SK-N-SH treated with all-trans-retinoic acid at 6 μM for 48 hours (cell line): ENCODE results near the gene CTNND2.

Experiments used
- ESRRG ChIP-seq: fragments of 250-450 bp; sonication (Bioruptor Pico); IDR thresholded peaks from 2 replicates; pipeline ENCODE4 v1.6.1; 2021; ENCODE audit warnings: mild to moderate bottlenecking
- OSR1 ChIP-seq: fragments of 250-450 bp; sonication (Bioruptor Pico); IDR thresholded peaks from 2 replicates; pipeline ENCODE4 v1.8.0; 2022; ENCODE audit warnings: moderate library complexity, mild to moderate bottlenecking, inconsistent platforms
- RARB ChIP-seq: fragments of 250-450 bp; sonication (Bioruptor Pico); IDR thresholded peaks from 2 replicates; pipeline ENCODE4 v1.8.0; 2021; ENCODE audit warnings: mild to moderate bottlenecking, moderate library complexity
- SNAI2 ChIP-seq: fragments of 250-450 bp; sonication (Bioruptor Pico); IDR thresholded peaks from 2 replicates; pipeline ENCODE4 v1.5.0; 2020; ENCODE audit warnings: mild to moderate bottlenecking, moderate library complexity
- ZC3H10 ChIP-seq: fragments of 250-450 bp; sonication (Bioruptor Pico); IDR thresholded peaks from 2 replicates; pipeline ENCODE4 v1.5.1; 2021; ENCODE audit warnings: mild to moderate bottlenecking, moderate library complexity
- ZNF70 ChIP-seq: fragments of 450-650 bp; formaldehyde crosslinking; IDR thresholded peaks from 2 replicates; pipeline ENCODE4 v1.5.0; 2020; ENCODE audit warnings: mild to moderate bottlenecking, moderate library complexity
- TF ChIP-seq, protein P1 (sequence below): fragments of 250-450 bp; sonication (Bioruptor Pico); IDR thresholded peaks from 2 replicates; pipeline ENCODE4 v1.5.0; 2020; ENCODE audit warnings: mild to moderate bottlenecking, moderate library complexity
- TF ChIP-seq, protein P2 (sequence below): fragments of 250-450 bp; sonication (Bioruptor Pico); IDR thresholded peaks from 2 replicates; pipeline ENCODE4 v1.8.0; 2020; ENCODE audit warnings: mild to moderate bottlenecking, moderate library complexity, borderline replicate concordance

DNA sequence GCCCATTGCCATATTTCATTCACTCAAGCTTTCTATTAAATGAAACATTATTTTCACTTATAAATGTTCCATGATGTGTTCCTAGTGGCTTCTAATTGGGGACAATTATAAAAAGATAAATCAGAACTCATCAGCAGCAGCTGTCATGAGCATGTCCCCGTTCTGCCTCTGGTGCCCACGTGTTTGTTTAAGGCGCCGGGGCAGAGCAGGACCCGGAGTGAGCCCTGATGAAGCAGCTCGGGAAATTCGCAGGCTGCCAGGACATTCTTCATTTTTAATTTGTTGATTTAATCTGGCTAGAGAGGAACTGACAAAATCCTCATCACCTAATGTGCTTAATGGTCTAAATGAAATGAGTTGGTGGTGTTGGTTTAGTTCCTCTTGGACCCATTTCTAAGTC, 475.0 kb downstream of the CTNND2 start:
- TF ChIP-seq ZNF70: no peak
- TF ChIP-seq, protein P1, sequence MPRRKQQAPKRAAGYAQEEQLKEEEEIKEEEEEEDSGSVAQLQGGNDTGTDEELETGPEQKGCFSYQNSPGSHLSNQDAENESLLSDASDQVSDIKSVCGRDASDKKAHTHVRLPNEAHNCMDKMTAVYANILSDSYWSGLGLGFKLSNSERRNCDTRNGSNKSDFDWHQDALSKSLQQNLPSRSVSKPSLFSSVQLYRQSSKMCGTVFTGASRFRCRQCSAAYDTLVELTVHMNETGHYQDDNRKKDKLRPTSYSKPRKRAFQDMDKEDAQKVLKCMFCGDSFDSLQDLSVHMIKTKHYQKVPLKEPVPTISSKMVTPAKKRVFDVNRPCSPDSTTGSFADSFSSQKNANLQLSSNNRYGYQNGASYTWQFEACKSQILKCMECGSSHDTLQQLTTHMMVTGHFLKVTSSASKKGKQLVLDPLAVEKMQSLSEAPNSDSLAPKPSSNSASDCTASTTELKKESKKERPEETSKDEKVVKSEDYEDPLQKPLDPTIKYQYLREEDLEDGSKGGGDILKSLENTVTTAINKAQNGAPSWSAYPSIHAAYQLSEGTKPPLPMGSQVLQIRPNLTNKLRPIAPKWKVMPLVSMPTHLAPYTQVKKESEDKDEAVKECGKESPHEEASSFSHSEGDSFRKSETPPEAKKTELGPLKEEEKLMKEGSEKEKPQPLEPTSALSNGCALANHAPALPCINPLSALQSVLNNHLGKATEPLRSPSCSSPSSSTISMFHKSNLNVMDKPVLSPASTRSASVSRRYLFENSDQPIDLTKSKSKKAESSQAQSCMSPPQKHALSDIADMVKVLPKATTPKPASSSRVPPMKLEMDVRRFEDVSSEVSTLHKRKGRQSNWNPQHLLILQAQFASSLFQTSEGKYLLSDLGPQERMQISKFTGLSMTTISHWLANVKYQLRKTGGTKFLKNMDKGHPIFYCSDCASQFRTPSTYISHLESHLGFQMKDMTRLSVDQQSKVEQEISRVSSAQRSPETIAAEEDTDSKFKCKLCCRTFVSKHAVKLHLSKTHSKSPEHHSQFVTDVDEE (CRISPR knock-in tag): no peak
- no peak for TF ChIP-seq OSR1 (CRISPR knock-in tag)
- TF ChIP-seq ZC3H10: no peak
- TF ChIP-seq RARB (CRISPR knock-in tag): no peak
- no peak for TF ChIP-seq SNAI2 (CRISPR knock-in tag)
- no peak for TF ChIP-seq ESRRG (CRISPR knock-in tag)
- TF ChIP-seq, protein P2, sequence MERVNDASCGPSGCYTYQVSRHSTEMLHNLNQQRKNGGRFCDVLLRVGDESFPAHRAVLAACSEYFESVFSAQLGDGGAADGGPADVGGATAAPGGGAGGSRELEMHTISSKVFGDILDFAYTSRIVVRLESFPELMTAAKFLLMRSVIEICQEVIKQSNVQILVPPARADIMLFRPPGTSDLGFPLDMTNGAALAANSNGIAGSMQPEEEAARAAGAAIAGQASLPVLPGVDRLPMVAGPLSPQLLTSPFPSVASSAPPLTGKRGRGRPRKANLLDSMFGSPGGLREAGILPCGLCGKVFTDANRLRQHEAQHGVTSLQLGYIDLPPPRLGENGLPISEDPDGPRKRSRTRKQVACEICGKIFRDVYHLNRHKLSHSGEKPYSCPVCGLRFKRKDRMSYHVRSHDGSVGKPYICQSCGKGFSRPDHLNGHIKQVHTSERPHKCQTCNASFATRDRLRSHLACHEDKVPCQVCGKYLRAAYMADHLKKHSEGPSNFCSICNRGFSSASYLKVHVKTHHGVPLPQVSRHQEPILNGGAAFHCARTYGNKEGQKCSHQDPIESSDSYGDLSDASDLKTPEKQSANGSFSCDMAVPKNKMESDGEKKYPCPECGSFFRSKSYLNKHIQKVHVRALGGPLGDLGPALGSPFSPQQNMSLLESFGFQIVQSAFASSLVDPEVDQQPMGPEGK (CRISPR knock-in tag): no peak
